H9 (cell line): ENCODE data around the gene TEK. TPM values are rescaled to one million over a fixed set of nuclear protein-coding genes. Genes with fewer than 3 reads are reported as not detected.

Experiments used
- DNase-seq: peaks from one replicate; pipeline ENCODE4 v3.0.0-alpha.2; 2017
- H2AFZ ChIP-seq: one replicate; pipeline ENCODE4 v1.6.1; 2013; ENCODE audit warnings: mild to moderate bottlenecking, low read length, control low read depth, moderate library complexity
- H2AK5ac ChIP-seq: 2 replicates; pipeline ENCODE4 v1.6.1; 2013; ENCODE audit warnings: low read length, control low read depth, mixed read lengths; ENCODE audit not compliant: insufficient read length
- H2BK120ac ChIP-seq: one replicate; pipeline ENCODE4 v1.6.1; 2013; ENCODE audit warnings: low read depth, mild to moderate bottlenecking, low read length, control low read depth, inconsistent platforms; ENCODE audit not compliant: poor library complexity, severe bottlenecking
- H2BK12ac ChIP-seq: 2 replicates; pipeline ENCODE4 v1.6.1; 2013; ENCODE audit warnings: low read length, control low read depth, mixed read lengths, low read depth; ENCODE audit not compliant: insufficient read length
- H2BK15ac ChIP-seq: 2 replicates; pipeline ENCODE4 v1.6.1; 2013; ENCODE audit warnings: low read depth, low read length, control low read depth
- H2BK20ac ChIP-seq: one replicate; pipeline ENCODE4 v1.6.1; 2013; ENCODE audit warnings: low read depth, mild to moderate bottlenecking, low read length, control low read depth, inconsistent platforms; ENCODE audit not compliant: poor library complexity, severe bottlenecking
- H2BK5ac ChIP-seq: 2 replicates; pipeline ENCODE4 v1.6.1; 2013; ENCODE audit warnings: low read length, control low read depth, mixed read lengths; ENCODE audit not compliant: insufficient read length
- H3K14ac ChIP-seq: 2 replicates; pipeline ENCODE4 v1.6.1; 2013; ENCODE audit warnings: low read length, control low read depth; ENCODE audit not compliant: insufficient read depth
- H3K18ac ChIP-seq: 2 replicates; pipeline ENCODE4 v1.6.1; 2013; ENCODE audit warnings: low read depth, mild to moderate bottlenecking, mixed read lengths, low read length, control low read depth; ENCODE audit not compliant: insufficient read length
- H3K23ac ChIP-seq: 2 replicates; pipeline ENCODE4 v1.6.1; 2013; ENCODE audit warnings: low read length, control low read depth, mixed read lengths, low read depth; ENCODE audit not compliant: insufficient read length
- H3K23me2 ChIP-seq: 2 replicates; pipeline ENCODE4 v1.6.1; 2013; ENCODE audit warnings: low read depth, mild to moderate bottlenecking, mixed read lengths, low read length, control low read depth; ENCODE audit not compliant: insufficient read length, poor library complexity, severe bottlenecking
- H3K27ac ChIP-seq: 2 replicates; pipeline ENCODE4 v1.5.1; 2013; ENCODE audit warnings: low read length, control low read depth, mixed read lengths, low read depth; ENCODE audit not compliant: insufficient read length
- H3K27me3 ChIP-seq: 2 replicates; pipeline ENCODE4 v1.6.1; 2013; ENCODE audit warnings: low read length, control low read depth, inconsistent platforms; ENCODE audit not compliant: insufficient read depth
- H3K4ac ChIP-seq: 2 replicates; pipeline ENCODE4 v1.6.1; 2013; ENCODE audit warnings: low read depth, mild to moderate bottlenecking, control low read depth, inconsistent platforms, low read length, moderate library complexity
- H3K4me1 ChIP-seq: 2 replicates; pipeline ENCODE4 v1.6.1; 2013; ENCODE audit warnings: low read length, control low read depth, inconsistent platforms; ENCODE audit not compliant: insufficient read depth
- H3K4me2 ChIP-seq: 2 replicates; pipeline ENCODE4 v1.6.1; 2013; ENCODE audit warnings: low read length, control low read depth, mixed read lengths; ENCODE audit not compliant: insufficient read length, insufficient read depth
- H3K56ac ChIP-seq: 2 replicates; pipeline ENCODE4 v1.6.1; 2013; ENCODE audit warnings: low read depth, mild to moderate bottlenecking, mixed read lengths, low read length, control low read depth; ENCODE audit not compliant: insufficient read length
- H3K79me1 ChIP-seq: 2 replicates; pipeline ENCODE4 v1.6.1; 2013; ENCODE audit warnings: low read depth, mild to moderate bottlenecking, moderate library complexity, low read length, control low read depth, inconsistent platforms; ENCODE audit not compliant: insufficient read depth, poor library complexity, severe bottlenecking
- H3K79me2 ChIP-seq: 2 replicates; pipeline ENCODE4 v1.6.1; 2013; ENCODE audit warnings: low read length, control low read depth, inconsistent platforms; ENCODE audit not compliant: insufficient read depth
- H3K9ac ChIP-seq: 2 replicates; pipeline ENCODE4 v1.6.1; 2013; ENCODE audit warnings: low read length, control low read depth, mixed read lengths; ENCODE audit not compliant: insufficient read length; ENCODE audit errors: extremely low read depth
- H3K9me3 ChIP-seq: one replicate; pipeline ENCODE4 v1.6.1; 2013; ENCODE audit warnings: low read depth, low read length, inconsistent platforms; ENCODE audit not compliant: control insufficient read depth
- H3T11ph ChIP-seq: one replicate; pipeline ENCODE4 v1.6.1; 2013; ENCODE audit warnings: mild to moderate bottlenecking, low read length, control low read depth, inconsistent platforms
- H4K20me1 ChIP-seq: one replicate; pipeline ENCODE4 v1.6.1; 2013; ENCODE audit not compliant: control insufficient read depth, insufficient read length, insufficient read depth
- H4K5ac ChIP-seq: 2 replicates; pipeline ENCODE4 v1.6.1; 2013; ENCODE audit warnings: low read depth, mild to moderate bottlenecking, mixed read lengths, low read length, control low read depth; ENCODE audit not compliant: insufficient read length
- H4K8ac ChIP-seq: replicated peaks from 2 replicates; pipeline ENCODE4 v1.6.1; 2013; ENCODE audit warnings: low read length, control low read depth, mixed read lengths, low read depth; ENCODE audit not compliant: insufficient read length
- H4K91ac ChIP-seq: 2 replicates; pipeline ENCODE4 v1.6.1; 2013; ENCODE audit warnings: low read depth, mild to moderate bottlenecking, moderate library complexity, mixed read lengths, low read length, control low read depth; ENCODE audit not compliant: insufficient read length
- H3K27ac Mint-ChIP-seq, 3 experiments: 2 replicates in 2 of 3; 3 replicates in 1 of 3; pipeline ENCODE4 v1.8.0; 2020 to 2021; ENCODE audit warnings: mixed read lengths in 3 of 3, mild to moderate bottlenecking in 1 of 3, moderate library complexity in 1 of 3
- H3K27me3 Mint-ChIP-seq: 2 replicates; pipeline ENCODE4 v1.8.0; 2021; ENCODE audit warnings: low read depth, mild to moderate bottlenecking, moderate library complexity, mixed read lengths
- H3K36me3 Mint-ChIP-seq, 3 experiments: 2 replicates in 2 of 3; 3 replicates in 1 of 3; pipeline ENCODE4 v1.8.0; 2020 to 2021; ENCODE audit warnings: low read depth in 3 of 3, mixed read lengths in 3 of 3; ENCODE audit not compliant: insufficient read depth in 1 of 3
- H3K4me1 Mint-ChIP-seq, 2 experiments: 2 replicates each; pipeline ENCODE4 v1.8.0; 2020; ENCODE audit warnings: mixed read lengths in 2 of 2
- H3K4me3 Mint-ChIP-seq, 2 experiments: 2 replicates in 1 of 2; 3 replicates in 1 of 2; pipeline ENCODE4 v1.8.0; 2020 to 2021; ENCODE audit warnings: mild to moderate bottlenecking in 2 of 2, mixed read lengths in 2 of 2, moderate library complexity in 1 of 2
- H3K9me3 Mint-ChIP-seq, 2 experiments: 2 replicates in 1 of 2; 3 replicates in 1 of 2; pipeline ENCODE4 v1.8.0; 2020; ENCODE audit warnings: mild to moderate bottlenecking in 2 of 2, mixed read lengths in 2 of 2, moderate library complexity in 1 of 2
- WGBS: extraction: QIAGEN DNeasy Blood & Tissue Kit; methylation state at CpG from one replicate; pipeline ENCODE4 v1.1.7; 2013; ENCODE audit warnings: missing lambda C conversion rate, low lambda C conversion rate, mixed read lengths; ENCODE audit not compliant: insufficient read length; ENCODE audit errors: extremely low coverage; 5-methylcytosine and 5-hydroxymethylcytosine counted together
- total RNA-seq: library from RNA; stranded (reverse); gene quantifications from 2 replicates; pipeline ENCODE4 v1.2.1, GENCODE V29; 2021
- TF ChIP-seq, protein P1 (sequence below): fragments of 200-600 bp; sonication (generic); conservative IDR thresholded peaks from 3 replicates; pipeline ENCODE4 v1.8.0; 2021; ENCODE audit warnings: antibody characterized with exemption, mild to moderate bottlenecking

The TEK gene
- total RNA-seq, 1 experiment from 2014 or later, result 1.8 TPM

DNA sequence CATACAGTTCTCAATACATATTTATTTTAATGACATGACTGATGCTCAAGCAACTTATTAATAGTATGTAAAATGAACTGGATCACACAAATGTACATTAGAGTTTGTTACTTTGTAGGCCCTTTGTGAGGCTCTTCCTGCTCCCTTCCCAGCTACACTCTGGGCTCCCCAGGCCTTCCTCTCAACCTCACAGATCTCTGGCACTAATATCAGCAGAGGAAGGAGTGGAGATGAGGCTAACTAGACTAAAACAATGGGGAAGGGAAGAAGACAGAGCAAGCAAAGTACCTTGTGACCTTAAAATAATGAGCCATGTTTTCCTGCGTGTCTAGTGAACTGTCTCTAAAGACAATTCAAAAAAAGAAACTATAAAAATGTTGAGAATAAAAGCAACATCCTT, 30.3 kb upstream of the TEK start:
- Mint-ChIP-seq H3K27ac (no peak overlapping the region), H3K4me3 (no peak overlapping the region), H3K27me3 (no peaks in the 10 kb centered on the region), H3K9me3 (no peaks in the 10 kb centered on the region), H3K4me1 (peaks cover 3 to 5% of the 10 kb centered on the region in 2 experiments; a peak in 2 of 4 replicates), H3K36me3 (no peaks in the 10 kb centered on the region)
- Histone ChIP-seq H2BK15ac (no peak overlapping the region), H2AFZ (no peak overlapping the region), H3K4me1 (no peaks in the 10 kb centered on the region), H3K18ac (no peak overlapping the region), H4K91ac (no peak overlapping the region), H3K14ac (no peak overlapping the region), H3T11ph (no peak overlapping the region), H4K5ac (no peak overlapping the region), H3K4me2 (no peak overlapping the region), H3K56ac (no peak overlapping the region), H2AK5ac (no peak overlapping the region), H3K9ac (no peak overlapping the region), H3K9me3 (no peaks in the 10 kb centered on the region), H3K27ac (no peak overlapping the region), H2BK12ac (no peak overlapping the region), H4K20me1 (no peaks in the 10 kb centered on the region), H2BK20ac (no peak overlapping the region), H2BK120ac (no peak overlapping the region), H3K79me1 (no peaks in the 10 kb centered on the region), H4K8ac (no peak overlapping the region), H3K79me2 (no peaks in the 10 kb centered on the region), H3K4ac (no peak overlapping the region), H3K23me2 (no peaks in the 10 kb centered on the region), H3K23ac (no peak overlapping the region), H2BK5ac (no peak overlapping the region), H3K27me3 (no peaks in the 10 kb centered on the region)
- DNase-seq, result no peak
- WGBS, result no CpG with 5 or more reads among the region's 1 CpG
- TF ChIP-seq, protein P1, sequence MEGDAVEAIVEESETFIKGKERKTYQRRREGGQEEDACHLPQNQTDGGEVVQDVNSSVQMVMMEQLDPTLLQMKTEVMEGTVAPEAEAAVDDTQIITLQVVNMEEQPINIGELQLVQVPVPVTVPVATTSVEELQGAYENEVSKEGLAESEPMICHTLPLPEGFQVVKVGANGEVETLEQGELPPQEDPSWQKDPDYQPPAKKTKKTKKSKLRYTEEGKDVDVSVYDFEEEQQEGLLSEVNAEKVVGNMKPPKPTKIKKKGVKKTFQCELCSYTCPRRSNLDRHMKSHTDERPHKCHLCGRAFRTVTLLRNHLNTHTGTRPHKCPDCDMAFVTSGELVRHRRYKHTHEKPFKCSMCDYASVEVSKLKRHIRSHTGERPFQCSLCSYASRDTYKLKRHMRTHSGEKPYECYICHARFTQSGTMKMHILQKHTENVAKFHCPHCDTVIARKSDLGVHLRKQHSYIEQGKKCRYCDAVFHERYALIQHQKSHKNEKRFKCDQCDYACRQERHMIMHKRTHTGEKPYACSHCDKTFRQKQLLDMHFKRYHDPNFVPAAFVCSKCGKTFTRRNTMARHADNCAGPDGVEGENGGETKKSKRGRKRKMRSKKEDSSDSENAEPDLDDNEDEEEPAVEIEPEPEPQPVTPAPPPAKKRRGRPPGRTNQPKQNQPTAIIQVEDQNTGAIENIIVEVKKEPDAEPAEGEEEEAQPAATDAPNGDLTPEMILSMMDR, result no peak
